HepG2 (cell line): ENCODE results near the gene TAS1R3. TPM values are rescaled to one million over a fixed set of nuclear protein-coding genes. Genes with fewer than 3 reads are reported as not detected.

Source experiments
- ARNTL ChIP-seq: sonication (generic); formaldehyde crosslinking; IDR thresholded peaks from 2 replicates; pipeline ENCODE4 v1.4.0; 2020; ENCODE audit warnings: mild to moderate bottlenecking, missing genetic modification reagents
- DNMT1 ChIP-seq: sonication (generic); formaldehyde crosslinking; IDR thresholded peaks from 2 replicates; pipeline ENCODE4 v1.5.1; 2020; ENCODE audit warnings: mild to moderate bottlenecking, missing genetic modification reagents
- FOXC1 ChIP-seq: sonication (generic); formaldehyde crosslinking; IDR thresholded peaks from 2 replicates; pipeline ENCODE4 v1.8.0; 2022; ENCODE audit warnings: mild to moderate bottlenecking, missing genetic modification reagents, borderline replicate concordance
- GATAD2A ChIP-seq: IDR thresholded peaks from 2 replicates; pipeline ENCODE4 v1.6.1; 2016
- MBD4 ChIP-seq: IDR thresholded peaks from 2 replicates; pipeline ENCODE4 v1.6.1; 2012; ENCODE audit warnings: low read length, inconsistent platforms, borderline replicate concordance
- MEIS1 ChIP-seq: sonication (generic); formaldehyde crosslinking; IDR thresholded peaks from 2 replicates; pipeline ENCODE4 v1.9.0; 2021; ENCODE audit warnings: mild to moderate bottlenecking, missing genetic modification reagents, moderate library complexity, borderline replicate concordance
- MTF2 ChIP-seq: sonication (generic); formaldehyde crosslinking; IDR thresholded peaks from 2 replicates; pipeline ENCODE4 v1.5.0; 2020; ENCODE audit warnings: missing genetic modification reagents, borderline replicate concordance
- NFYC ChIP-seq: IDR thresholded peaks from 2 replicates; pipeline ENCODE4 v1.6.1; 2016; ENCODE audit warnings: missing genetic modification reagents, missing compliant biosample characterization
- PCBP2 ChIP-seq: fragments of 200-400 bp; formaldehyde crosslinking; optimal IDR thresholded peaks from 2 replicates; pipeline ENCODE3; 2018; ENCODE audit warnings: low read length, low read depth; ENCODE audit not compliant: poor library complexity, severe bottlenecking
- SETDB1 ChIP-seq: sonication (generic); formaldehyde crosslinking; IDR thresholded peaks from 2 replicates; pipeline ENCODE4 v1.5.1; 2020; ENCODE audit warnings: missing genetic modification reagents, mild to moderate bottlenecking, borderline replicate concordance
- SNAPC2 ChIP-seq: sonication (generic); formaldehyde crosslinking; IDR thresholded peaks from 2 replicates; pipeline ENCODE4 v1.8.1; 2022; ENCODE audit warnings: mild to moderate bottlenecking, missing genetic modification reagents
- ZKSCAN1 ChIP-seq: fragments of 150-350 bp; IDR thresholded peaks from 2 replicates; pipeline ENCODE4 v1.6.1; 2014; ENCODE audit warnings: low read length
- ZNF20 ChIP-seq: sonication (generic); formaldehyde crosslinking; IDR thresholded peaks from 2 replicates; pipeline ENCODE4 v1.4.0; 2020; ENCODE audit warnings: mild to moderate bottlenecking, moderate library complexity, missing genetic modification reagents
- ZNF556 ChIP-seq: sonication (generic); formaldehyde crosslinking; IDR thresholded peaks from 2 replicates; pipeline ENCODE4 v1.4.0; 2020; ENCODE audit warnings: mild to moderate bottlenecking, missing genetic modification reagents, borderline replicate concordance
- ZNF563 ChIP-seq: sonication (generic); formaldehyde crosslinking; IDR thresholded peaks from 2 replicates; pipeline ENCODE4 v1.8.0; 2022; ENCODE audit warnings: mild to moderate bottlenecking, moderate library complexity, missing genetic modification reagents
- ZNF883 ChIP-seq: sonication (generic); formaldehyde crosslinking; IDR thresholded peaks from 2 replicates; pipeline ENCODE4 v1.5.1; 2020; ENCODE audit warnings: mild to moderate bottlenecking, missing genetic modification reagents; ENCODE audit errors: not compliant biosample characterization
- polyA plus RNA-seq, 8 experiments: library from polyadenylated mRNA; depleted of rRNA in 3 of 8; stranded (reverse) in 7 of 8; unstranded in 1 of 8; fragments of >200 nt; fragmentation: Illumina TruSeq in 4 of 8; extraction: Trizol in 4 of 8; gene quantifications; 2 replicates each; pipeline versions ENCODE4 v1.2.1 to v1.2.3, GENCODE V29; 2011 to 2016; ENCODE audit warnings: low read depth in 4 of 8, missing spikeins in 1 of 8, mixed read lengths in 1 of 8; ENCODE audit not compliant: insufficient read depth in 1 of 8
- total RNA-seq, 5 experiments: library from RNA; depleted of rRNA; stranded (reverse); fragments of >200 nt; fragmentation: Illumina TruSeq; extraction: Trizol; gene quantifications; 2 replicates each; pipeline ENCODE4 v1.2.3, GENCODE V29; 2016; ENCODE audit warnings: low read depth in 1 of 5
- TF ChIP-seq, protein P1 (sequence below): sonication (generic); formaldehyde crosslinking; conservative IDR thresholded peaks from 2 replicates; pipeline ENCODE4 v1.4.0; 2020; ENCODE audit warnings: mild to moderate bottlenecking, missing genetic modification reagents, moderate library complexity
- TF ChIP-seq, protein P2 (sequence below): IDR thresholded peaks from 2 replicates; pipeline ENCODE4 v1.6.1; 2012; ENCODE audit warnings: low read length, improper control_type of control experiment
- TF ChIP-seq, protein P3 (sequence below): fragments of 450-650 bp; IDR thresholded peaks from 2 replicates; pipeline ENCODE4 v1.6.1; 2017; ENCODE audit warnings: mild to moderate bottlenecking

Gene TAS1R3
- total and polyA plus RNA-seq, 2 of the 13 experiments (the other 11 are each of a cell fraction or from before 2014, with no cell fraction given): 0.13 to 0.15 TPM

DNA sequence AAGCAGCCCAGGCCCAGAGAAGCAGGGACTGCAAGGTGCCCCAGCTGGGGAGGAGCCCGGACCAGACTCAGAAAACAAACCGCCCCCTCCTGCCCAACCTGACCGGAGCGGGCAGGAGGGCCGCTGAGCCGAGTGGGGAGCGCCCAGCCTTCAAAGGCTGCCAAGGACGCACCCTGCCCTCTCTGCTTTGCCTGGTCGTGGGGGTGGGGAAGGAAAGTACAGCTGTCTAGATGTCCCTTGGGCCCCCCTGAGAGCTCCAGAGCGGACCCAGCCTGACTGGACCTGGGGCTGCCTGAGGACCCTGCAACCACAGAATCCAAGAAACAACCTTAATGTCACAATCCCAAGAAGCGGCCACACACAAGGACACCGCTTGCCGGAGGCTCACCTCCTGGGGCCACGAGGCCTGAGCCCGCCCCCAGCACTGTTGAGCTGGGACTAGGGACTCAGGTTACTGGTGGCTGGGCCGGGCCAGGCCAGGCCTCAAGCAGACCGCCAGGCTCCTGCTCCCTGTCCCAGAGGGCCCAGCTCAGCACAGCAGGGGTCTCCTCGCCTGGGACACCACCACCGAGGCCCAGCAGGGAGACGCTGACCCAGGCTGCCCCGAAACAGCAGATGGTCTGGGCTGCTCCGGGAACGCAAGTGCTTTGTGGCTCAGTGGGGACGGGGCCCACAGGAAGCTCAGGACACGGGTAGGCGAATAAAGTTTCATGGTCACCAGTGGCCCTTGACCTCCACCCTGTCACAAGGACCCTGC lies 16.8 kb downstream of the TAS1R3 start (continued):
- TF ChIP-seq, protein P1, sequence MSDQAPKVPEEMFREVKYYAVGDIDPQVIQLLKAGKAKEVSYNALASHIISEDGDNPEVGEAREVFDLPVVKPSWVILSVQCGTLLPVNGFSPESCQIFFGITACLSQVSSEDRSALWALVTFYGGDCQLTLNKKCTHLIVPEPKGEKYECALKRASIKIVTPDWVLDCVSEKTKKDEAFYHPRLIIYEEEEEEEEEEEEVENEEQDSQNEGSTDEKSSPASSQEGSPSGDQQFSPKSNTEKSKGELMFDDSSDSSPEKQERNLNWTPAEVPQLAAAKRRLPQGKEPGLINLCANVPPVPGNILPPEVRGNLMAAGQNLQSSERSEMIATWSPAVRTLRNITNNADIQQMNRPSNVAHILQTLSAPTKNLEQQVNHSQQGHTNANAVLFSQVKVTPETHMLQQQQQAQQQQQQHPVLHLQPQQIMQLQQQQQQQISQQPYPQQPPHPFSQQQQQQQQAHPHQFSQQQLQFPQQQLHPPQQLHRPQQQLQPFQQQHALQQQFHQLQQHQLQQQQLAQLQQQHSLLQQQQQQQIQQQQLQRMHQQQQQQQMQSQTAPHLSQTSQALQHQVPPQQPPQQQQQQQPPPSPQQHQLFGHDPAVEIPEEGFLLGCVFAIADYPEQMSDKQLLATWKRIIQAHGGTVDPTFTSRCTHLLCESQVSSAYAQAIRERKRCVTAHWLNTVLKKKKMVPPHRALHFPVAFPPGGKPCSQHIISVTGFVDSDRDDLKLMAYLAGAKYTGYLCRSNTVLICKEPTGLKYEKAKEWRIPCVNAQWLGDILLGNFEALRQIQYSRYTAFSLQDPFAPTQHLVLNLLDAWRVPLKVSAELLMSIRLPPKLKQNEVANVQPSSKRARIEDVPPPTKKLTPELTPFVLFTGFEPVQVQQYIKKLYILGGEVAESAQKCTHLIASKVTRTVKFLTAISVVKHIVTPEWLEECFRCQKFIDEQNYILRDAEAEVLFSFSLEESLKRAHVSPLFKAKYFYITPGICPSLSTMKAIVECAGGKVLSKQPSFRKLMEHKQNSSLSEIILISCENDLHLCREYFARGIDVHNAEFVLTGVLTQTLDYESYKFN: peak; percentile 53
- TF ChIP-seq NFYC: no peak
- no peak for TF ChIP-seq ZNF556 (CRISPR knock-in tag)
- TF ChIP-seq GATAD2A (CRISPR knock-in tag): peak; percentile 47
- no peak for TF ChIP-seq MBD4
- TF ChIP-seq ZKSCAN1: no peak
- TF ChIP-seq SNAPC2 (CRISPR knock-in tag): no peak
- TF ChIP-seq ARNTL (CRISPR knock-in tag): no peak
- TF ChIP-seq FOXC1: peak; percentile 36; the same call in 1 of the 2 replicates
- TF ChIP-seq ZNF883: no peak
- no peak for TF ChIP-seq PCBP2
- peak; percentile 75 for TF ChIP-seq ZNF563 (CRISPR knock-in tag)
- TF ChIP-seq ZNF20: no peak
- 0 out of 2 replicates have a peak, but pooled peaks have one; percentile 64 for TF ChIP-seq MEIS1 (CRISPR knock-in tag)
- TF ChIP-seq SETDB1 (CRISPR knock-in tag): no peak
- TF ChIP-seq DNMT1 (CRISPR knock-in tag): no peak
- no peak for TF ChIP-seq MTF2
- TF ChIP-seq, protein P2, sequence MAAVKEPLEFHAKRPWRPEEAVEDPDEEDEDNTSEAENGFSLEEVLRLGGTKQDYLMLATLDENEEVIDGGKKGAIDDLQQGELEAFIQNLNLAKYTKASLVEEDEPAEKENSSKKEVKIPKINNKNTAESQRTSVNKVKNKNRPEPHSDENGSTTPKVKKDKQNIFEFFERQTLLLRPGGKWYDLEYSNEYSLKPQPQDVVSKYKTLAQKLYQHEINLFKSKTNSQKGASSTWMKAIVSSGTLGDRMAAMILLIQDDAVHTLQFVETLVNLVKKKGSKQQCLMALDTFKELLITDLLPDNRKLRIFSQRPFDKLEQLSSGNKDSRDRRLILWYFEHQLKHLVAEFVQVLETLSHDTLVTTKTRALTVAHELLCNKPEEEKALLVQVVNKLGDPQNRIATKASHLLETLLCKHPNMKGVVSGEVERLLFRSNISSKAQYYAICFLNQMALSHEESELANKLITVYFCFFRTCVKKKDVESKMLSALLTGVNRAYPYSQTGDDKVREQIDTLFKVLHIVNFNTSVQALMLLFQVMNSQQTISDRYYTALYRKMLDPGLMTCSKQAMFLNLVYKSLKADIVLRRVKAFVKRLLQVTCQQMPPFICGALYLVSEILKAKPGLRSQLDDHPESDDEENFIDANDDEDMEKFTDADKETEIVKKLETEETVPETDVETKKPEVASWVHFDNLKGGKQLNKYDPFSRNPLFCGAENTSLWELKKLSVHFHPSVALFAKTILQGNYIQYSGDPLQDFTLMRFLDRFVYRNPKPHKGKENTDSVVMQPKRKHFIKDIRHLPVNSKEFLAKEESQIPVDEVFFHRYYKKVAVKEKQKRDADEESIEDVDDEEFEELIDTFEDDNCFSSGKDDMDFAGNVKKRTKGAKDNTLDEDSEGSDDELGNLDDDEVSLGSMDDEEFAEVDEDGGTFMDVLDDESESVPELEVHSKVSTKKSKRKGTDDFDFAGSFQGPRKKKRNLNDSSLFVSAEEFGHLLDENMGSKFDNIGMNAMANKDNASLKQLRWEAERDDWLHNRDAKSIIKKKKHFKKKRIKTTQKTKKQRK: no peak
- TF ChIP-seq, protein P3, sequence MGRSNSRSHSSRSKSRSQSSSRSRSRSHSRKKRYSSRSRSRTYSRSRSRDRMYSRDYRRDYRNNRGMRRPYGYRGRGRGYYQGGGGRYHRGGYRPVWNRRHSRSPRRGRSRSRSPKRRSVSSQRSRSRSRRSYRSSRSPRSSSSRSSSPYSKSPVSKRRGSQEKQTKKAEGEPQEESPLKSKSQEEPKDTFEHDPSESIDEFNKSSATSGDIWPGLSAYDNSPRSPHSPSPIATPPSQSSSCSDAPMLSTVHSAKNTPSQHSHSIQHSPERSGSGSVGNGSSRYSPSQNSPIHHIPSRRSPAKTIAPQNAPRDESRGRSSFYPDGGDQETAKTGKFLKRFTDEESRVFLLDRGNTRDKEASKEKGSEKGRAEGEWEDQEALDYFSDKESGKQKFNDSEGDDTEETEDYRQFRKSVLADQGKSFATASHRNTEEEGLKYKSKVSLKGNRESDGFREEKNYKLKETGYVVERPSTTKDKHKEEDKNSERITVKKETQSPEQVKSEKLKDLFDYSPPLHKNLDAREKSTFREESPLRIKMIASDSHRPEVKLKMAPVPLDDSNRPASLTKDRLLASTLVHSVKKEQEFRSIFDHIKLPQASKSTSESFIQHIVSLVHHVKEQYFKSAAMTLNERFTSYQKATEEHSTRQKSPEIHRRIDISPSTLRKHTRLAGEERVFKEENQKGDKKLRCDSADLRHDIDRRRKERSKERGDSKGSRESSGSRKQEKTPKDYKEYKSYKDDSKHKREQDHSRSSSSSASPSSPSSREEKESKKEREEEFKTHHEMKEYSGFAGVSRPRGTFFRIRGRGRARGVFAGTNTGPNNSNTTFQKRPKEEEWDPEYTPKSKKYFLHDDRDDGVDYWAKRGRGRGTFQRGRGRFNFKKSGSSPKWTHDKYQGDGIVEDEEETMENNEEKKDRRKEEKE: no peak
